T-cell (primary cell): ENCODE measurements around the gene SPRED2. TPM values are rescaled to one million over a fixed set of nuclear protein-coding genes. Genes with fewer than 3 reads are reported as not detected.
A peak's percentile ranks its signal among the peaks of the same experiment; 100 is the strongest.

Source experiments
- ATAC-seq, 4 experiments: fragments of 200-7000 bp in 3 of 4; fragments of 150-1000 bp in 1 of 4; cut with Tn5 transposase; replicated peaks in 1 of 4; 1 replicate in 3 of 4; 2 replicates in 1 of 4; pipeline ENCODE4 v1.10.0; 2021; ENCODE audit warnings: moderate library complexity in 3 of 4, mild to moderate bottlenecking in 2 of 4, moderate number of reproducible peaks in 1 of 4
- CTCF ChIA-PET, 2 donors: fragments of 300-600 bp; sonication (Branson Sonifier 250); formaldehyde crosslinking; loops; one replicate each; lab custom pipeline; 2022; ENCODE audit warnings: antibody characterized with exemption in 2 of 2; lab: Charles Lee
- POLR2A ChIA-PET, 2 donors: fragments of 300-600 bp; sonication (Branson Sonifier 250); formaldehyde crosslinking; loops; one replicate each; lab custom pipeline; 2022; ENCODE audit warnings: antibody characterized with exemption in 2 of 2; lab: Charles Lee
- DNase-seq, 35 experiments: peaks; one replicate each; pipeline versions ENCODE4 v3.0.0 to v3.0.0-alpha.2; 2013 to 2023
- H3K27ac ChIP-seq: one replicate; pipeline ENCODE4 v1.5.1; 2013; ENCODE audit warnings: low read length
- H3K27me3 ChIP-seq, 2 experiments: replicated peaks in 1 of 2; 1 replicate in 1 of 2; 2 replicates in 1 of 2; pipeline versions ENCODE4 v1.6.1 to v1.7.0; 2013; ENCODE audit warnings: low read length in 1 of 2, mixed read lengths in 1 of 2; ENCODE audit not compliant: control insufficient read depth in 2 of 2, insufficient read depth in 2 of 2; ENCODE audit errors: extremely low read depth in 1 of 2
- H3K36me3 ChIP-seq, 2 donors: 1 replicate in 1 of 2; 2 replicates in 1 of 2; pipeline versions ENCODE4 v1.6.1 to v1.7.0; 2013; ENCODE audit warnings: low read length in 1 of 2; ENCODE audit not compliant: control insufficient read depth in 2 of 2, insufficient read depth in 1 of 2; ENCODE audit errors: extremely low read depth in 1 of 2
- H3K4me1 ChIP-seq, 2 experiments: 1 replicate in 1 of 2; 2 replicates in 1 of 2; pipeline versions ENCODE4 v1.6.1 to v1.7.0; 2013; ENCODE audit warnings: low read length in 2 of 2, mixed read lengths in 1 of 2; ENCODE audit not compliant: insufficient read depth in 2 of 2, control insufficient read depth in 1 of 2; ENCODE audit errors: extremely low read depth in 1 of 2
- H3K4me3 ChIP-seq, 2 donors: 1 replicate in 1 of 2; 2 replicates in 1 of 2; pipeline versions ENCODE4 v1.5.1 to v1.7.0; 2013; ENCODE audit warnings: mild to moderate bottlenecking in 2 of 2, low read length in 1 of 2, moderate library complexity in 1 of 2; ENCODE audit not compliant: control insufficient read depth in 1 of 2; ENCODE audit errors: extremely low read depth in 1 of 2
- H3K9me3 ChIP-seq: 2 replicates; pipeline ENCODE4 v1.7.0; 2013
- H3K27ac Mint-ChIP-seq, 2 donors: one replicate each; pipeline ENCODE4 v1.8.0; 2020 to 2021; ENCODE audit warnings: mild to moderate bottlenecking in 2 of 2, mixed read lengths in 2 of 2
- H3K27me3 Mint-ChIP-seq, 2 donors: one replicate each; pipeline ENCODE4 v1.8.0; 2021 to 2022; ENCODE audit warnings: mixed read lengths in 2 of 2
- H3K36me3 Mint-ChIP-seq: one replicate; pipeline ENCODE4 v1.8.0; 2021; ENCODE audit warnings: mixed read lengths
- H3K4me1 Mint-ChIP-seq, 3 donors: one replicate each; pipeline ENCODE4 v1.8.0; 2020 to 2022; ENCODE audit warnings: mixed read lengths in 3 of 3, mild to moderate bottlenecking in 1 of 3
- H3K4me3 Mint-ChIP-seq, 3 donors: one replicate each; pipeline ENCODE4 v1.8.0; 2020 to 2022; ENCODE audit warnings: mild to moderate bottlenecking in 3 of 3, mixed read lengths in 3 of 3, moderate library complexity in 3 of 3
- H3K9me3 Mint-ChIP-seq, 3 donors: one replicate each; pipeline ENCODE4 v1.8.0; 2020 to 2022; ENCODE audit warnings: mixed read lengths in 3 of 3
- WGBS: methylation state at CpG from one replicate; pipeline ENCODE4 v1.1.5; 2013; ENCODE audit warnings: missing lambda C conversion rate; ENCODE audit not compliant: insufficient coverage; 5-methylcytosine and 5-hydroxymethylcytosine counted together
- total RNA-seq, 35 experiments: library from RNA in 6 of 35; stranded (reverse) in 6 of 35; fragments of 120-200 nt in 1 of 35; gene quantifications; one replicate each; pipeline versions ENCODE4 v1.2.1 to v1.2.4 and lab custom pipeline; 2013 to 2026

The SPRED2 gene
- total RNA-seq, 5 donors from 2014 or later (not counting 1 experiment from before 2014, with no cell fraction given) = 0.73 to 3.2 (median 1.2) TPM

DNA sequence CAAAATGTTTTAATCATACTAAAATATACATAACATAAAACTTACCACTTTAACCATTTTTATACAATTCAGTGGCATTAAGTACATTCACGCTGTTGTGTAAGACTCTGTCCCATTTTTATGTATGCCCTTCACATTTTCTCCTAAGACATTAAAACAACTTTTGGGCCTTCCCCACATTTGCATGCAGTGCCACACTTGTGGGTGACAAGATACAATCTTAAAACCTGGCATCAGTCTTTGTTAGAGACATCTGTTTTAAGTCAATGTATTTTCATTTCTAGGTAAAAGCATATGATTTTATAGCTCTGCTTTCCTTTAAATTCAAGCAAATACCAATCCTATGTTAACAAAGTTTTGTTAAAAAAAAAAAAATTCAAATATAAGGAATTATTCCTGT is 17.3 kb downstream of the SPRED2 start:
- no CpG with 5 or more reads among the region's 1 CpG for WGBS
- Mint-ChIP-seq H3K27me3 (no peaks in the 10 kb centered on the region), H3K4me1 (peaks cover 13 to 22% (median 19%) of the 10 kb centered on the region in 3 donors), H3K36me3 (no peaks in the 10 kb centered on the region), H3K27ac (no peak overlapping the region), H3K4me3 (no peak overlapping the region), H3K9me3 (no peaks in the 10 kb centered on the region)
- ATAC-seq (no peak), DNase-seq (no peak)
- Histone ChIP-seq H3K4me1 (peaks cover 4 to 9% of the 10 kb centered on the region in 2 experiments), H3K36me3 (no peaks in the 10 kb centered on the region), H3K4me3 (no peak overlapping the region), H3K27ac (no peak overlapping the region), H3K9me3 (no peaks in the 10 kb centered on the region), H3K27me3 (no peaks in the 10 kb centered on the region)
- ChIA-PET CTCF (interaction anchor here in 1 of 2 donors (0.6 to 0.7 kb wide), 2 partner anchors 21 to 39 kb away, joined by 3 read pairs; no protein-coding TSS in a partner anchor), POLR2A (interaction anchor here (0.6 to 0.7 kb wide), 2 partner anchors 28 to 290 kb away, joined by 3 to 18 read pairs; no protein-coding TSS in a partner anchor)

DNA sequence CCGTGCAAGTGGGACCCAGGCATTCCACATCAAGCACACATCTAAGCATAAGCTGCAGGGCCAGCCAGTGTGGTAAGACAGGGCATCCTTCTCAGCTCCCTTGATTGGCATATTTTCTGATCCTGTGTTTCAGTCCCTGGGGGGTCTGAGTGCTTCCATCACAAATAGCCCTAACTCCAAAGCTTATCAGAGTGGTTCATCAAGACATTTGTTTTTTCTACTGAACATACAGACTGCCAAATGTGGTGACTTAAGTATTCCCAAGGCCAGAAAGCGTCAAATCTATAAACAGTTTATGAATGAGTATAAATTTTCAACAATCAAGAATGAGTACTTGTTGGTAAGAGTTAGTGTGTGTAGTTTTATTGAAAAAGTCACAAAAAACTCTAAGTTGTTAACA is 18.8 kb downstream of the SPRED2 start:
- no peak for ATAC-seq
- Mint-ChIP-seq H3K9me3 (no peaks in the 10 kb centered on the region), H3K27ac (no peak overlapping the region), H3K27me3 (no peaks in the 10 kb centered on the region), H3K4me3 (no peak overlapping the region), H3K4me1 (peaks cover 13 to 22% (median 19%) of the 10 kb centered on the region in 3 donors), H3K36me3 (no peaks in the 10 kb centered on the region)
- peaks cover 4 to 9% of the 10 kb centered on the region in 2 experiments for H3K4me1 ChIP-seq
- H3K27me3 ChIP-seq = no peaks in the 10 kb centered on the region
- H3K9me3 ChIP-seq = no peaks in the 10 kb centered on the region
- ChIA-PET CTCF (no interaction called here), POLR2A (interaction anchor here in 1 of 2 donors (0.6 kb wide), 1 partner anchor 40 kb away, joined by 3 read pairs; no protein-coding TSS in a partner anchor)
- H3K4me3 ChIP-seq = no peak overlapping the region
- DNase-seq = no peak
- H3K27ac ChIP-seq = no peak overlapping the region
- 57% methylated on average over 1 of the region's 2 CpGs for WGBS
- no peaks in the 10 kb centered on the region for H3K36me3 ChIP-seq

DNA sequence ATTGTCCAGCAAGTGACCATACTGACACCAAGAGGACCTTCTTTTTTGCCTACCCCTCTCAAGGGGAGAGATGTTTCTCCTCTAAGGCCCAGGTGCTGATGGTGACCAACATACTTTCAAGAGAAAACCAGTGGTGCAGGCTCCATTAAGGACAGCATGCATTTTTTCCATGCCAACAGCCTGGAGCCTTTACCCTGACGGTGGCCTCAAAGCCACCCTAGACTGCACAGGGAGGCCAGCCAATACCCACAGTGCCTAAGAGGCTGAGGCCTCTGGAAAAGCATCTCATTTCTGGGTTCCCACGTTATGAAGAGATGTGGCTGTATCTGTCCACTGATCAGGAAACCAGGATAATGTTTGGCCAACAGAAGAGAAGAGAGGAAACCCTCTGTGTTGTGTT is 19.3 kb downstream of the SPRED2 start:
- no peak for ATAC-seq
- DNase-seq = no peak
- H3K4me3 ChIP-seq = no peak overlapping the region
- H3K4me1 ChIP-seq = peaks cover 4 to 9% of the 10 kb centered on the region in 2 experiments
- H3K27me3 Mint-ChIP-seq = no peaks in the 10 kb centered on the region
- peaks cover 13 to 18% (median 15%) of the 10 kb centered on the region in 3 donors for H3K4me1 Mint-ChIP-seq
- H3K9me3 Mint-ChIP-seq = no peaks in the 10 kb centered on the region
- no peaks in the 10 kb centered on the region for H3K36me3 ChIP-seq
- ChIA-PET POLR2A (interaction anchor here in 1 of 2 donors (0.6 kb wide), 1 partner anchor 40 kb away, joined by 3 read pairs; no protein-coding TSS in a partner anchor), CTCF (no interaction called here)
- H3K4me3 Mint-ChIP-seq = no peak overlapping the region
- no peak overlapping the region for H3K27ac ChIP-seq
- WGBS = 43% methylated on average over 1 of the region's 2 CpGs
- no peaks in the 10 kb centered on the region for H3K27me3 ChIP-seq
- H3K27ac Mint-ChIP-seq = no peak overlapping the region
- no peaks in the 10 kb centered on the region for H3K36me3 Mint-ChIP-seq
- H3K9me3 ChIP-seq = no peaks in the 10 kb centered on the region

DNA sequence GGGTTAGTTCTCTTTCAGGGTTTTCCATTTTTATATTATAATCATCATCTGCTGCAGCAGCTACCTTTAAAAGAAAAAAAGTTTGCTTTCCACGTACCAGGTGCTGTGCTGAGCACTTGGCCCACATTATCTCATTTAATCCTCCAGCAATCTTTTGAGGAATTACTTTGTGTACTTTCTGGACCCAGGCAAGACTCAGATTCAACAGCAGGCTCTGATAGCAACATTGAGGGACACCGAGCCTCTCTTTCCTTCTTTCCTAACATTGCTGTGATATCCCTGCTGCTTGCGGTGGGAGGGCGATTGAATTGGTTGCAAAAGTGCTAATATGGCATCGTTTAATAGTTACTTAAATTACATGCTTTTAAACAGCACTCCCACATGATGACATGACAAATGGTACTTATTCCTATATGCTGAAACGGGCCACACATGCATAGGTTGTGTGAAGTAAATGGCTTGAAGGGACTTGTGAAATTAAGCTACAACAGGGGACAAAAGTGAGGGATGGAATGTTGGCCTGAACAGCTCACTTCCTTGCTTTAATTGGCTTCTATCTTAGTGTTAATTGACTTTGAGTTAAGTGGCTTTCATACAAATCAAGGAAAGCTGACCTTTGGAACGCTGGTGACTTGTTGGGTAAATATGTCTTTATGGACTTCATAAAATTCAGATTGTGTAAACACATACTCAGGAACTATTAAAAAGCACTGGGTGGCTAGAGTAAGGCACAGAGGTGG is 21.2 kb downstream of the SPRED2 start:
- Mint-ChIP-seq H3K36me3 (no peaks in the 10 kb centered on the region), H3K9me3 (no peaks in the 10 kb centered on the region), H3K27me3 (peaks cover 0 to 2% of the 10 kb centered on the region in 2 donors), H3K4me3 (no peak overlapping the region), H3K4me1 (peaks cover 13 to 14% (median 13%) of the 10 kb centered on the region in 3 donors), H3K27ac (no peak overlapping the region)
- H3K4me1 ChIP-seq = peaks cover 0 to 7% of the 10 kb centered on the region in 2 experiments
- no peak overlapping the region for H3K4me3 ChIP-seq
- ATAC-seq = no peak
- H3K9me3 ChIP-seq = no peaks in the 10 kb centered on the region
- CTCF ChIA-PET = interaction anchor here in 1 of 2 donors (0.9 kb wide), 1 partner anchor 43 kb away, joined by 3 read pairs; no protein-coding TSS in a partner anchor
- no CpG with 5 or more reads among the region's 7 CpGs for WGBS
- no peak overlapping the region for H3K27ac ChIP-seq
- no peaks in the 10 kb centered on the region for H3K27me3 ChIP-seq
- POLR2A ChIA-PET = no interaction called here
- no peak for DNase-seq
- H3K36me3 ChIP-seq = no peaks in the 10 kb centered on the region

DNA sequence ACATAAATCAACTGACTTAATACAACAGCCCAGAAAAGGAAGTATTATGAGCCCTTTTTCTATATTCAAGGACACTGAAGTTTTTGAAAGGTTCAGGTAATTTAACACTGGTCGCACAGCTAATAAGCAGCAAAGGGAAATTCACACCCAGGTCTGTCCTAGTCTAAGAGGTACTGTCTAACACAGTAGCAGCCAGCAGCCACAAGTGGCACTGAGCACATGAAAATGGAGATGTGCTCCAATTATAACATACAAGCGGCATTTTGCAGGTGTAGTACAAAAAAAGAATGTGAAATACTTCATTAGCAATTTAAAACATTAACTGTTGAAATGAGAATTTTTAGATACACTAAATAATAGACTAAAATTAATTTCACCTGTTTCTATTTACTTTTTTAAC is 23.4 kb downstream of the SPRED2 start:
- Mint-ChIP-seq H3K4me1 (peaks cover 13 to 22% (median 14%) of the 10 kb centered on the region in 3 donors), H3K36me3 (no peaks in the 10 kb centered on the region), H3K4me3 (no peak overlapping the region), H3K27ac (no peak overlapping the region), H3K27me3 (peaks cover 0 to 11% of the 10 kb centered on the region in 2 donors), H3K9me3 (no peaks in the 10 kb centered on the region)
- WGBS = 100% methylated on average over 1 of the region's 2 CpGs
- Histone ChIP-seq H3K4me1 (peaks cover 0 to 10% of the 10 kb centered on the region in 2 experiments), H3K36me3 (no peaks in the 10 kb centered on the region), H3K4me3 (no peak overlapping the region), H3K9me3 (no peaks in the 10 kb centered on the region), H3K27ac (no peak overlapping the region), H3K27me3 (no peaks in the 10 kb centered on the region)
- ChIA-PET POLR2A (no interaction called here), CTCF (interaction anchor here in 1 of 2 donors (0.7 kb wide), 2 partner anchors 12 to 48 kb away, joined by 6 to 12 read pairs; no protein-coding TSS in a partner anchor)
- ATAC-seq (no peak), DNase-seq (no peak)

DNA sequence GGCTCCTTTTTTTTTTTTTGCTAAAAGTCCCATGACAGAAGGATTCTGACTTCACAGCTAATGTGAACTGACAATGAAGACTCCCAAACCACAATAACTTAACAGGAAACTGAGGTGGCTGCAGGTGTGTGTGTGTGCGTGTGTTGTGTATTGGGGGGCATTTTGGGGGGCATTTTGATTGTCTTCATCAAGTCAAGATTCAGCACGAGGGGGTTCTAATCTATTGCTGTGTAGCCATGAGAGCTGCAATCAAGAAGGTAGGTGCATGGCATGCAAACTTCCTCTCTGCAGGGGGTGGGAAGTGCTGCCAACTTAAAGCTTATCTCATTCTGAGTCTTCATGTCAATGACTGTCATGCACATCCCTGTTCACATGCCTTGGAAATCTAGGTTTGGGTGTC is 25.2 kb downstream of the SPRED2 start:
- Histone ChIP-seq H3K27ac (no peak overlapping the region), H3K27me3 (no peaks in the 10 kb centered on the region), H3K9me3 (no peaks in the 10 kb centered on the region), H3K4me3 (no peak overlapping the region), H3K4me1 (peaks cover 0 to 10% of the 10 kb centered on the region in 2 experiments), H3K36me3 (no peaks in the 10 kb centered on the region)
- ChIA-PET CTCF (interaction anchor here in 1 of 2 donors (0.6 kb wide), 1 partner anchor 109 kb away, joined by 4 read pairs; no protein-coding TSS in a partner anchor), POLR2A (interaction anchor here in 1 of 2 donors (0.6 kb wide), 1 partner anchor 42 kb away, joined by 7 read pairs; no protein-coding TSS in a partner anchor)
- 38% methylated on average over 1 of the region's 2 CpGs for WGBS
- Mint-ChIP-seq H3K36me3 (no peaks in the 10 kb centered on the region), H3K9me3 (no peaks in the 10 kb centered on the region), H3K27ac (no peak overlapping the region), H3K4me1 (peaks cover 13 to 22% (median 14%) of the 10 kb centered on the region in 3 donors), H3K27me3 (peaks cover 0 to 11% of the 10 kb centered on the region in 2 donors), H3K4me3 (peak overlapping the region in 1 of 3 donors; percentile 24)
- DNase-seq (no peak), ATAC-seq (peak in 1 of 4 experiments; percentile 22)
